ENCODE results near the gene GPC5.

The GPC5 gene

DNA sequence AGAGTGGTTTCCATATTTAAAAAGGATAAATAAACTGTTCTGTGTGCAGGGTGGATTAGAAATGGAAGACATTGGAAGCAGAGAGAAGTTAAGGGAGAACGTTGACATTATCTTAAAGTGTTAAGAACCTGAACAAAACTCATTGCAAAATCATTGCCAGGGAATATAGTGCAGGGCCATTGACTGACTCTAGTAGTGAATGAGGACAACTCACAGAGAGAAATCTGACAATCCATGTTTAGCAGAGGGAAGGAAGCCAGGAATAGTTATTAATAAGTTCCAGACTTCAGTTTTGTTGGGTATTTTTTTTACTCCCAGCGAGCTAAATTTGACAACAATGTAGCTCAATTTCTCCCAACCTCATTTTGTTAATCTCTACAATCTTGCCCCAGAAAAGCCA is 1273.4 kb downstream of the GPC5 start:
- H3K27ac ChIP-seq: no peak overlapping the region
- intact Hi-C loops (cut with DNase I; ENCODE audit: low total_unique reads): no loop called here
- no peak for DNase-seq
- no peaks in the 10 kb centered on the region for H3K9me3 ChIP-seq
- no peak overlapping the region for H3K4me3 ChIP-seq
- no peaks in the 10 kb centered on the region for H3K27me3 ChIP-seq
- no peaks in the 10 kb centered on the region for H3K36me3 ChIP-seq
- TF ChIP-seq, protein P1, sequence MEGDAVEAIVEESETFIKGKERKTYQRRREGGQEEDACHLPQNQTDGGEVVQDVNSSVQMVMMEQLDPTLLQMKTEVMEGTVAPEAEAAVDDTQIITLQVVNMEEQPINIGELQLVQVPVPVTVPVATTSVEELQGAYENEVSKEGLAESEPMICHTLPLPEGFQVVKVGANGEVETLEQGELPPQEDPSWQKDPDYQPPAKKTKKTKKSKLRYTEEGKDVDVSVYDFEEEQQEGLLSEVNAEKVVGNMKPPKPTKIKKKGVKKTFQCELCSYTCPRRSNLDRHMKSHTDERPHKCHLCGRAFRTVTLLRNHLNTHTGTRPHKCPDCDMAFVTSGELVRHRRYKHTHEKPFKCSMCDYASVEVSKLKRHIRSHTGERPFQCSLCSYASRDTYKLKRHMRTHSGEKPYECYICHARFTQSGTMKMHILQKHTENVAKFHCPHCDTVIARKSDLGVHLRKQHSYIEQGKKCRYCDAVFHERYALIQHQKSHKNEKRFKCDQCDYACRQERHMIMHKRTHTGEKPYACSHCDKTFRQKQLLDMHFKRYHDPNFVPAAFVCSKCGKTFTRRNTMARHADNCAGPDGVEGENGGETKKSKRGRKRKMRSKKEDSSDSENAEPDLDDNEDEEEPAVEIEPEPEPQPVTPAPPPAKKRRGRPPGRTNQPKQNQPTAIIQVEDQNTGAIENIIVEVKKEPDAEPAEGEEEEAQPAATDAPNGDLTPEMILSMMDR (IDR thresholded peaks at IDR 0.05): no peak
- H3K4me1 ChIP-seq: no peaks in the 10 kb centered on the region

DNA sequence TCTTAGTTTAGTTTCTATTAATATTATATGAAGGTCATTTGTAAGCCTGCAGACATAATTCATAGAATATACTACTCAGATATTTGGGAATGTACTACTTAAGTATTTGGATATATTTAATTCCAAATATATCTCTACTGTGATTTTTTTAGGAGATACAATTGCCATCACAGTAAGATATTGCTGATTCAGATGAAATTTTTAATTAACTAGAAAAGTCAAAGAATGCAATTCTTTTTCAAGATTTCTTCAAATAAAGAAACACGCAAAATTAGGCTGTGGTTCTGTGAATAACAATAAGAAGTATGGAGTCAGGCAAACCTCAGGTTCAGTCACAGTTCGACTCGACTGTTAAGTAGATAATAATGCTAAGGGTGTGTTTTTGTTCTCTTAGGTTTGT is 1277.8 kb downstream of the GPC5 start:
- no peak overlapping the region for H3K27ac ChIP-seq
- no peak for DNase-seq
- no peak overlapping the region for H3K4me3 ChIP-seq
- no peaks in the 10 kb centered on the region for H3K27me3 ChIP-seq
- TF ChIP-seq, protein P1 (IDR thresholded peaks at IDR 0.05): no peak
- H3K9me3 ChIP-seq: no peaks in the 10 kb centered on the region
- H3K4me1 ChIP-seq: no peaks in the 10 kb centered on the region
- H3K36me3 ChIP-seq: no peaks in the 10 kb centered on the region
- intact Hi-C loops (cut with DNase I; ENCODE audit: low total_unique reads): no loop called here

DNA sequence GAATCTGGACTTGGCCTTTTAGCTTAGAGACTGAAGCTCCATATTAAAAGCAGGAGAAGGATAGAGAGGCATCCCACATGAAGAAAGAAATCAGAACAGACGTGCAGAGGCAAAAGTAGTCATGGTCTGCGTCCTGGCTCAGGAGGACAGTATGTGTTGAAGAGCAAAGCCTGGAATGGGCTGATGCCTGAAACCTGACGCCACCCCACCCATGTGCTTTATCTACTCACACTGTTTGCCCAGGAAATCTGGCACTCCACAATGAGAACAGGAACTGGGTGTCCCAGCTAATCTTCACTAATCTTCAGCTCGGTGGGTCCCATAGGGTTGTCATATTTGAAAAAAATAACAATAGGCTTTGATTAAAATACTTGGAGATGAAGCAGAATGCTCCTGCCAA is 1279.2 kb downstream of the GPC5 start:
- DNase-seq: no peak

DNA sequence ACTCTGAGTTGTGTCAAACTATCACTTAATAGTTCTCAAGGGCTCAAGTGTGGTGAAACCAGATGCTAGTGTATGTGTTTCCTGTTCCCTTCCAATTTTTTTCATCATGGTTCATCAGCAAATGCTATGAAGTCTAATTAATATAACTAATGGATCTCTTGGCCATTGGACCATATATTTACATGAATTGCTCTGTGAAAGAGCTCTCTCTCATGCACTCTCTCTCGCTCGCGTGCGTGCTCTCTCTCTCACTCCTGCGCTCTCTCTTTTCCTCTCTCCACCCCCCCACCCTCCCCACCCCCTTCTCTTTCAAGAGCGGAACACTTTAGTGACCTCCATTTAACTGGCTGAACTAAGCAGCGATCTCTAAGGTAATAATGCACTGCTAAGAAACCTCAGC is 1281.2 kb downstream of the GPC5 start:
- no peak for DNase-seq
- Histone ChIP-seq H3K4me3 (no peak overlapping the region), H3K36me3 (no peaks in the 10 kb centered on the region), H3K27ac (no peak overlapping the region), H3K9me3 (no peaks in the 10 kb centered on the region), H3K4me1 (no peaks in the 10 kb centered on the region), H3K27me3 (no peaks in the 10 kb centered on the region)
- TF ChIP-seq, protein P1 (IDR thresholded peaks at IDR 0.05): no peak
- intact Hi-C loops (cut with DNase I; ENCODE audit: low total_unique reads): no loop called here

More for the DNA sequence above, 1279.2 kb downstream of the GPC5 start:
- intact Hi-C loops (cut with DNase I; ENCODE audit: low total_unique reads): no loop called here
- TF ChIP-seq, protein P1 (IDR thresholded peaks at IDR 0.05): no peak
- Histone ChIP-seq H3K9me3 (no peaks in the 10 kb centered on the region), H3K27ac (no peak overlapping the region), H3K36me3 (no peaks in the 10 kb centered on the region), H3K4me3 (no peak overlapping the region), H3K27me3 (no peaks in the 10 kb centered on the region), H3K4me1 (no peaks in the 10 kb centered on the region)

DNA sequence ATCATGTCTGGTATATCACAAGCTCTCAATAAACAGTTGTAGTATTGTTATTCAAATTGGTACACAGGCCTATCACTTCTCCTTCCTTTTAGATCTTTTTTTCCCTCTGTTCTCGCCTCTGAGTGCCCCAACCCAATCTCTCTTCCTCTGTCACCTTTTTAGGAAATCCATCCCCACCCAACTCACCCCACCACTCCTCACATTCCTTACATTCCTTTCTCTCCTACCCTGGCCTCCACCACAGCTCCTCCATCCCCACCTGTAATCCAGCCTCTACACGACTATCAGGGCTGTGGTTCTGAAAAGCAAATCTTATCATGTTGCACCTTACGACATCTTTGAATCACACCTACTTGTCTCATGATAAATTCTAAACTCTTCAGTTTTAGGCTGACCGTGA is 1282.8 kb downstream of the GPC5 start:
- intact Hi-C loops (cut with DNase I; ENCODE audit: low total_unique reads): no loop called here
- TF ChIP-seq, protein P1 (IDR thresholded peaks at IDR 0.05): no peak
- DNase-seq: no peak

DNA sequence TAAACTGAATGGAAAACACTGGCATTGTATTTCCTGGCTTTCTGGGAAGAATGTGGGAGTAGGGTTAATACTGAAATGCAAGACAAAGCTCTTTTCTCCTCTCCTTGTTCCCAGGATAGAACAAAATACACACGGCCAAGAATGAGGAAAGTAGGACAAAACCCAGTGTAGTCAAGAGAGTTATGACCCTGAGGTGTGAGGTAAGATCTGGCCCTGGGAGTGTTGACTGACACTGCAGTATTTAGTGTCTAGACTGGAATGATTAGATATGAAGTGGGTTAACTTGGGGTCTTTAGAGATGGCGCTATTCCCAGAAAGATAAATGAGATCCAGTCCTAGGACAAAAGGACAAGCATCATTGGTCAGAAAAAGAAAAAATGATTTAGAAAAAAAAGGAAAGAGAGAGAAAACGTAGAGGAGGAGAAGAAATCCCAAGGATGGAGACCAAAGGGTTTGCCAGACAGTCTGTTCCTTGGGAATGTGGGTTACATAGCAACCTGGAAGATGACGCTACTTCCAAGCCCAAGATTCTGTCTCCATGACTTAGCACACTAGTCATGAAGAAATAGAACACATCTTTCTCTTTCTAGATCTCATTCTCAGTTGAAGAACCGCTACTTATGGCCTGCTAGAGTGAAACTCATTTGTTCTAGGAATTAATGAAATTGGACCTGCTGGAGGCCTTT is 1284.6 kb downstream of the GPC5 start:
- Histone ChIP-seq H3K27ac (no peak overlapping the region), H3K4me3 (no peak overlapping the region), H3K27me3 (no peaks in the 10 kb centered on the region), H3K4me1 (no peaks in the 10 kb centered on the region), H3K9me3 (no peaks in the 10 kb centered on the region), H3K36me3 (no peaks in the 10 kb centered on the region)
- no peak for DNase-seq
- TF ChIP-seq, protein P1 (IDR thresholded peaks at IDR 0.05): no peak
- intact Hi-C loops (cut with DNase I; ENCODE audit: low total_unique reads): no loop called here

More for the DNA sequence above, 1282.8 kb downstream of the GPC5 start:
- no peaks in the 10 kb centered on the region for H3K9me3 ChIP-seq
- H3K4me3 ChIP-seq: no peak overlapping the region
- H3K4me1 ChIP-seq: no peaks in the 10 kb centered on the region
- H3K36me3 ChIP-seq: no peaks in the 10 kb centered on the region
- no peaks in the 10 kb centered on the region for H3K27me3 ChIP-seq
- H3K27ac ChIP-seq: no peak overlapping the region

Measured in tibial artery (tissue), 4 donors.